CD4-positive, alpha-beta T cell treated with Interleukin-17A for 1 hour (primary cell): ENCODE measurements around the gene ARHGAP15.

Source experiments
- DNase-seq: peaks from one replicate; pipeline ENCODE4 v3.0.0-alpha.2; 2020

Gene ARHGAP15

DNA sequence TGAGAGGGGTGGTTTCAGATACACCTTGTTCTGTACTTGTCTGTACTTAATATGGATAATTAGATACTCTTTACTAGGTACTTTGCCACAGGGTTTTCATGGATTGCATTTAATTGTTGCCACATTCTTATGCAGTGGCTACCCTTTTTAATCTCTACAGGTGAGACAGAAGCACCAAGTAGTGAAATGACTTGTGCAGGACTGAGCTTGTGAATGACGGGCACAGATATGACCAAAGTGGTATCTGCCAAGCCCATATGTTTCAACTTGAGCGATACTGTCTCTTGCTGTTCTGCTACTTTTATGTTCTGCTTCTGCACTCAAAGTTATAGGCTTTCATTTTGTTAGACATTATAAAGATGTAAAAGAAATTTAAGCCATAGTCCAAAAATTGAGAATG is 288.2 kb downstream of the ARHGAP15 start:
- DNase-seq: no peak

GRCh38 chr2:143420313-143420712 is 291.1 kb downstream of the ARHGAP15 start:
- DNase-seq: no peak

- peak; percentile 14 for DNase-seq
Measured at GRCh38 chr2:143422681-143423080, 293.5 kb downstream of the ARHGAP15 start.

GRCh38 chr2:143425896-143426295 is 296.7 kb downstream of the ARHGAP15 start:
- DNase-seq: no peak

- no peak for DNase-seq
Measured at GRCh38 chr2:143426296-143426695, 297.1 kb downstream of the ARHGAP15 start.

DNA sequence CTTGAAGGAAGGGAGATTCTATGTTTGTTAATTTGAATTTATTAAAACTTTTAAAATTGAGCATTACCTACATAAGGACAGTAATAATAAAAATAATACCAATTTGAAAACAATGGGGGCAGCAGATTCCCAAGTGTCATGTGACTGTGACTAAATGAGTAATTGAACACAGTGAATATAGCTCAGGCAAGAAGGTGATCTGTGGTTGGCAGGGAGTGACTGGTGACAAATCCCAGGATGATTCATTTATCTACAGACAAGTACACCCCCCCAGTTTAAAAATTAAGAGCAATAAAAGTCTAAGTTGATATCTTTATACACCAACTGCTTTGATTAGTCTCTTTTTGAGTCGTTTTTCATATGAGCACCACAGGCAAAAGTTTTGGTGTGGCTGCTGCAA is 299.5 kb downstream of the ARHGAP15 start:
- no peak for DNase-seq

DNA sequence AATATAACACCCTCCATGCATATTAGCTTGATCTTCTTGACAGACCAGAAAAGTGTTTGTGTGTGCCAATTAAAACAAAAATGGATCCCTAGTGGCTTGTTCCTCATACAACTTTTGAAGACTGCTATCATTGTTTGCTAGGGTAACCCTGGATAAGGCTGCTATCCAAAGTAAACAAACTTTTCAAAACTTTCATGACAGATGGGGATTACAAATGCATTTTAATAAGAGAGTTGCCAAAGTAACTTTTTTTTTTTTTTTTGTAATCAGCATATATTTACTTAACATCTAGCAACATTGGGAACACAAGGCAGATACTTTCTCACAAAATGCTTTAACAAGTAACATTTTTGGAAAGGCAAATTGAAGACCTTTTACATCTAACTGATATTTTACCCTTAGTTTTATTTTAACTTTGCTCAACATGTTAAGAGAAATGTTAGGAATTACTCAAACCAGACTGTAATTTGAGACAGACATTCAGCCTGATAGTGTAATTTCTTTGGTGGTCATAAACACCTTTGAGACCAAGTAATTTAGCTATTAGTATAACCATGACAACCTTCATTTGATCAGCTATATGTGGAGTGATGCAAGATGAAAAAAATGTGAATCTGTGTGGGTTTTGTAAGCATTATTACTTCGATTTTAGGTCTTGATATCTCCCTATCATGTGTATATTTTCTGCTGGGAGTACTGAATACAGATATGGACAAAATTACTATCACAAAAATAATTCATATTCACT is 300.9 kb downstream of the ARHGAP15 start:
- no peak for DNase-seq

DNA sequence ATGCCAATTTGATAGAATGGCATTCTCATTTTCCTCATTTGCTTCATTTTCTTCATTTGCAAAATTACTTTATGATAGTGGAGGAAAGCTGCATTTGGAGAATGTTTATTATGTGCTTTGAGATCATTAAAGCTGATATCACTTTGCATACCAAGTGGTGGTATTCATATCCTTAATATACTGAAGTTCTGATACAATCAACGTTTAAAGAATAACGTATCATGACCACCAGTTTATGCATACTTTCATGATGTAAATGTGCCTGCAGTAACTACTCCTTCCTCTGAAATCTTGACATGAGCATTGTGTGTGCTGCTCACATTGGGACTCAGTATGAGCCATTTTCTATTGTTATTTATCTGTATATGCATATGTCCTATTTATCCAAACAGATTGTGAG is 302.1 kb downstream of the ARHGAP15 start:
- DNase-seq: no peak

DNA sequence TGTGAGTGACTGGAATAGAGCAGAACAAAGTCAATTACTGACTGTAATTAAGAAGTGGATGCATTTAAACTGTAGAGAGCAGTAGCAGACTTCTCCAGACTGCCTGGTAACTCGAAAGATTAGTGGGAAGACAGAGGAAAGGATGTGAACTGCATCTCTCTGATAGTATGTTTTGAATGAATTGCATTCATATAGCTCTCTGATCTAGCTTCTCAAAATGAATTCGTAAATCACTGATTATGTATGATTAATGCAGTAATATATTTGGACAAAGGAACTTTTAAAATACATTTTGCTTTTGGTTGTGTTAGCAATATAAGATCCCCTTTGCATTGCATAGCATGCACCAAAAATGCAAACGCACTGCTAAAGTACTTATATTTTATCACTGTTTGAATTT is 304.0 kb downstream of the ARHGAP15 start:
- no peak for DNase-seq

- no peak for DNase-seq
Measured at GRCh38 chr2:143433840-143434239, 304.6 kb downstream of the ARHGAP15 start.

DNA sequence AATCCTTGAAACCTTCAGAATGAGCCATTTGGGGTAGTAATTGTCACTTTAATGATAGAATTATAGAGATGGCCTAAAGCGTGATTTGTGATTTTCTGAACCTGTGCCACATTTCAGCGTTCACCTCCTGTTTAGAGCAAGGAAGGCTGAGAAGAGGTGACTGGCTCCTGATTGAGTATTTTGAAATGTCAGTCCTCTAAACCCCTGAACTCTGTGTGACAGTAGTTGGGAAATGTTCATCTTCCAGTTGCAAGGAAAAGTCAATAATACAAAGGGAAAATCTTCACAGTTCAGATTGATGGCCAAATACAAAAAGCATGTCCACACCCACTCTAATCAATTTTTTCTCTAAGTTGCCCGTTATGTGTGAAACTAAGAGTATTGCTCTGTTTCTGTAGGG is 305.2 kb downstream of the ARHGAP15 start:
- no peak for DNase-seq

DNA sequence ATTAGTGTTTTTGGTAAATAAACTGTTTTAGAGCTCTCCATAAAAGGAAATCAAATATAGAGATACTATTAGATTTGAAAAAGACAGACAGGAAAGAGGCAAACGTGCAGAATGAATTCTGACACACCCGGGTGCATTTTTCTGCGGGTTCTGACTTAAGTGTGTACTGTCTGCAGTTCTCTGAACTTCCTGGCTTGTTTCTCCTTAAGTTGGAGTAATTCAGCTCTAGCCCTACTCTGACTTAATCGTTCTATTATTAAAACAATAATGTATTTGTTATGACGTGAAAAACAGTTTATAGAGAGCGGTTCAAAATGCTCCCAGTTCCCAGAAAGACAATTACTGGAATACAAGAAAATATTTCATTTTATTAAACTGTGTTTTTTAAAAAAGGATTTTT is 305.9 kb downstream of the ARHGAP15 start:
- no peak for DNase-seq

DNA sequence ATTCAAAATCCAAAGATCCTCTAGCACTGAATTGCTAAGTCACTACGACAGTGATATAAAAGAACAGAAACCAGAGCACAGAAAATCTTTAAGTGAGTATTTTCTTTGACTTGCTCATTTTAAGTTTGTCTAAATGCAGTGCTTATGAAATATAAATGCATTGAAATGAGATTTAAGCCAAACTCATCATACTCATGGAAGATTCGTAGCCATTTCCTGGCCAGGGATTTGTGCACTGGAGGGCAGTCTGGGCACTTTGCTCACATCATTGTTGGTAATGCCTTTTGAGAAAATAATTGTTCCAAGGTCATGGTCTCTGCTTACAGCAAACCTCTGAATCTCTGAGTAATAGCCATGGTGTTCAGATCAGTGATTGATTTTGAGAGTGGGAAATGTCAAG is 307.7 kb downstream of the ARHGAP15 start:
- no peak for DNase-seq

- DNase-seq: no peak
Measured at GRCh38 chr2:143440411-143441012, 311.3 kb downstream of the ARHGAP15 start.

DNA sequence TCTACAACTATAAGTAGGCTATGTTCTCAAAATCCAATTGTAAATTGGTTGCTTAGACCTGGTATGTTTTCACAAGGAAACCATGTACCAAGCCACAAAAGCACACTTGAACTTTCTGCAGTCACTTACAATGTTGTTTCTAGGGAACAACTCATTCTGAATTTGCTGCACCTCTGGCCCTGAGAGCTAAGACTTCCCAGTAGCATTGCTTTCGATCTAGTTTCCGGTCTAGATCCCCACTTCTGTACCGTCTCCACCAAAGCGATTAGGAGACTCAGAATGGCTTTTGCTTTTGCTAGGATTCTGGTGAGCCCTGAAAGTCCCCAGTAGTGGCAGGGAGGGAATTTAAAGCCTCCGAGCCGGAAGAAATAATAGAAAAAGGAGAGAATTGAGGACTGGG is 313.0 kb downstream of the ARHGAP15 start:
- DNase-seq: no peak

GRCh38 chr2:143451642-143452281 is 322.5 kb downstream of the ARHGAP15 start:
- DNase-seq: no peak

GRCh38 chr2:143452817-143453451 is 323.7 kb downstream of the ARHGAP15 start:
- peak; percentile 63 for DNase-seq

GRCh38 chr2:143453981-143454511 is 324.8 kb downstream of the ARHGAP15 start:
- DNase-seq: no peak

- no peak for DNase-seq
Measured at GRCh38 chr2:143455317-143455716, 326.1 kb downstream of the ARHGAP15 start.

DNA sequence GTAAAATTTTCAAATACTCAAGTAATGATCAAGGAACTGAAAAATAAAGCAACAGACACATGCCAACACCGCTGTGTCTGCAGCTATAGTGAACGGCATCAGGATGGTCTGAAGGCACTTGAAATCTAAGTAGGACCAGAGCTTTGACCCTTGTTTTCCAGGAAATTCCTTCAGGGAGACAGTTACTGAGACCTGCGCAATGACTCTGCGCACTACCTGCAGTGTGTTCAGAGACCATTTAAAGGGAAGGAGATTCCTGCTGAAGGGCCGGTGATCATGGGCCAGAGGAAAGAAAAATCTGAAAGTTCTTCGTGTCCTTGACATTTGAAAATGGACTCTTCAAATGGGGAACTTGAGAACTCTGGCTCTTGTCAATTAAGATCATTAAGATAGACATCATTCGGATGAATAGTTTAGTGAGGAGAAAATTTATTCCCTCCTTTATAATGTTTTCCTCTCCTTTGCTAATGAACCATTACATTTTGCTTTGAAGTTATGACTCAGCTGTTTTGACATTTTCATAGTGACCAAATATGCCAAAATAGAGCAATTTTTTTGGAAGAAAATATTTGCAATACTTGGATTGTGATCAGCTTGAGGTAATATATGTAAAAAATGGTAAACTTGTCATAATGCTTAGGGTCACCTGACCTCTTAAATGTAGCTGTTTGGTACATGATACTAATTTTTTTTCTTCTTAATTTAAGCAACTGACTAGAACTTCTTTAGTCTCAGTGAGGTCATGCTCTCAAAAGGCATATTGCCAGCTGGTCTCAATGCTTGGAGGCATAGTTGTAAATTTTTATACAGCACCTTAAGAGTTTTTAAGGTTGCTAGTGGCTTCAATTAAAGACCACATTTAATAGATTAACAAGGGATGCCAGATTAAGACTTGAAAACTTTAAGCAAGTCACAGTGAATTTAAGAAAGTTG is 329.3 kb downstream of the ARHGAP15 start:
- no peak for DNase-seq

DNA sequence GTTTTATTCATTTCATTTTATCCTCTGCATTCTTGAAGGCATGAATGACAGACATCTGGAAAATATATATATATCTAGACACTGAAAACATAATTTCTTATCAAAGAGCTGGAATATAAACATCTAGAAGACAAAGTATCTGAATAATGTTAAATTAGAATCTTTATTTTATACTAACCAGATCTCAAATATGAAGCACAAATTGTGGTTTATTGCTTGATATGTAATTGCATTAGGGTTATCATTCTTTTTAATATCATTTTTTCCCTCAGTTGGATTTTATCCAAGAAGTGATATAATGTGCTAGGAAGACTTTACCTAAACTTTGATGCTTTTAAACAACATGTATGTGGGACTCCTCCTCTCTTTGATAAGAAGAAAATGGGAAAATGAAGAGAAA is 331.2 kb downstream of the ARHGAP15 start:
- DNase-seq: no peak

DNA sequence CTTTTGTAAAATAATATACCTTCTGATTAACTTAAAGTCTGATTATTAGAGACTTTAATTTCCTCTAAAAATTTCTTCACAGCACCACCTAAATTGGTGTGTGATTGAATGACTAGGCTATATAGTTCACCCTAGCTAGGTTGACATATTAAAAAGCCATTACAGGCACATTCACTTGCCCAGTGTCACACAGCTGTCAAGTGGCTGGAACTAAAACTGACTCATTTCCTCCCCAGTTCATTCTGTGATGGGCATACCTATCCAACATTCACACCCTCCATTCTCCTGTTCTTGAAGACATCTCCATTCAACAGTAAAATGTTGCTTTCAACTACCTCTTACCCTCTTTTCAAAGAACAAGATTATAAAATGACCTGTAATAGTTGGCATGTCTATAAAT is 334.5 kb downstream of the ARHGAP15 start:
- no peak for DNase-seq
